GM12874 (cell line): ENCODE measurements around the gene ING4.

Experiments used
- TF ChIP-seq, protein P1 (sequence below): IDR thresholded peaks from 2 replicates; pipeline ENCODE4 v1.5.1; 2011; ENCODE audit warnings: low read depth, mild to moderate bottlenecking, control low read depth, low read length, moderate library complexity; ENCODE audit not compliant: insufficient read depth

ING4 gene

DNA sequence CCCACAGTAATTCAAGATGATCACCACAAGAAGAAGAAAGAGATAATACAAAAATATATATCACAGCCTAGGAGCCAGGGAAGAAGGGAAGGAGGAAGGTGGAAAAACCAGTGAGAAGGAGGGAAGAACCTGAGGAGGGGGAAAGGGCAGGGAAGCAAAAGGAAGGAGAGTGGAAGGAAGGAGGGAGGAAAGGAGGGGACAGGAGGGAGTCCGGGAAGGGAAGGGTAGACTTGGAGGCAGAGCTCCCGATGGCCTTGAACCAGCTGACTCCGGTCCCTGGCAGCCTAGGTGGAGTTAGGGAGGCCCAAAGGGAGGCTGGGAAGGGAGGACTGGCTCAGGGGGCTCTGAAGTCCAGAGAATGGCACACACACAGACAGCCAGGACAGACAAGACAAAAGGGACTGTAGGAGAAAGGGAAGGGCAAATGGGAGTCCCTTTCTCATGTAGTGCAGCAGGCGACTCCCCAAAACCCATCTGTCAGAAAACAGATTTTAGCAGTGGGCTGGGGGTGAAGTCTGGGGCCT is 31.0 kb upstream of the ING4 start:
- TF ChIP-seq, protein P1, sequence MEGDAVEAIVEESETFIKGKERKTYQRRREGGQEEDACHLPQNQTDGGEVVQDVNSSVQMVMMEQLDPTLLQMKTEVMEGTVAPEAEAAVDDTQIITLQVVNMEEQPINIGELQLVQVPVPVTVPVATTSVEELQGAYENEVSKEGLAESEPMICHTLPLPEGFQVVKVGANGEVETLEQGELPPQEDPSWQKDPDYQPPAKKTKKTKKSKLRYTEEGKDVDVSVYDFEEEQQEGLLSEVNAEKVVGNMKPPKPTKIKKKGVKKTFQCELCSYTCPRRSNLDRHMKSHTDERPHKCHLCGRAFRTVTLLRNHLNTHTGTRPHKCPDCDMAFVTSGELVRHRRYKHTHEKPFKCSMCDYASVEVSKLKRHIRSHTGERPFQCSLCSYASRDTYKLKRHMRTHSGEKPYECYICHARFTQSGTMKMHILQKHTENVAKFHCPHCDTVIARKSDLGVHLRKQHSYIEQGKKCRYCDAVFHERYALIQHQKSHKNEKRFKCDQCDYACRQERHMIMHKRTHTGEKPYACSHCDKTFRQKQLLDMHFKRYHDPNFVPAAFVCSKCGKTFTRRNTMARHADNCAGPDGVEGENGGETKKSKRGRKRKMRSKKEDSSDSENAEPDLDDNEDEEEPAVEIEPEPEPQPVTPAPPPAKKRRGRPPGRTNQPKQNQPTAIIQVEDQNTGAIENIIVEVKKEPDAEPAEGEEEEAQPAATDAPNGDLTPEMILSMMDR, result no peak

DNA sequence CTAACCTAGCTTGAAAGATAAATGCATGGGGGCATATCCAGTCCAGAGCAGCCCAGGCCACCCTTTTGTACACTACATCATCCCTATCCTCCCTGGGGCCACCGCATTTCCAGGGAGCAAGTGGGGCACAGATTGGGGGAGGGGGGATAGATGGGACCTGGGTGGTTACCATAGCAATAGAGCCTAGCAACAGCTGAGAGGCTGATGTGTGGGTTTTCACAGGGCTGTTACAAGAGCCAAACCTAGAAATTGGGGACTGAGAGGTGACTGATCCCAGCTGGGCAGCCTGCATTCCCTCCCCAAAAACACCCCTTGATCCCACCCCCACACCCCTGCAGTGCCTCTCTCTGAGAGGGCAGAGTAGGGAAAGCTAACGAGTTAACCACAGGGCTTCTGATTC is 30.0 kb upstream of the ING4 start:
- TF ChIP-seq, protein P1, result no peak

DNA sequence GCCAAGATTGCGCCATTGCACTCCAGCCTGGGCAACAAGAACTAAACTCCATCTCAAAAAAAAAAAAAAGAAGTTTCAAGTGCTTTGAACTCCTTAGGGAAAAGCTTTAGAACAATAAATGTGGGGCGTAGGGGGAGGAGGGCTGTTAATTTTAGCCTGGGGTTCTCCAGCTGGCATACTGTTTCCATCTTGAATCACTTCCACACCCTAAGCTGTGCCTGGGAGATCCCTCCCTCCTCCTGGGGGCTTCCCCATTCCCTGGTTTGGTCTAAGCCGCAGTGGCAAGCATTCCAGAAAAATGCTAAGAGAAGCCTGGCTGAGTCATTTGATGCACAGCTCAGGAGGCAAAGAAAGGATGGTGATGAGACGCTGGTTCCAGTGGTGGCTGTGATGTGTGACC is 28.6 kb upstream of the ING4 start:
- TF ChIP-seq, protein P1, result no peak

DNA sequence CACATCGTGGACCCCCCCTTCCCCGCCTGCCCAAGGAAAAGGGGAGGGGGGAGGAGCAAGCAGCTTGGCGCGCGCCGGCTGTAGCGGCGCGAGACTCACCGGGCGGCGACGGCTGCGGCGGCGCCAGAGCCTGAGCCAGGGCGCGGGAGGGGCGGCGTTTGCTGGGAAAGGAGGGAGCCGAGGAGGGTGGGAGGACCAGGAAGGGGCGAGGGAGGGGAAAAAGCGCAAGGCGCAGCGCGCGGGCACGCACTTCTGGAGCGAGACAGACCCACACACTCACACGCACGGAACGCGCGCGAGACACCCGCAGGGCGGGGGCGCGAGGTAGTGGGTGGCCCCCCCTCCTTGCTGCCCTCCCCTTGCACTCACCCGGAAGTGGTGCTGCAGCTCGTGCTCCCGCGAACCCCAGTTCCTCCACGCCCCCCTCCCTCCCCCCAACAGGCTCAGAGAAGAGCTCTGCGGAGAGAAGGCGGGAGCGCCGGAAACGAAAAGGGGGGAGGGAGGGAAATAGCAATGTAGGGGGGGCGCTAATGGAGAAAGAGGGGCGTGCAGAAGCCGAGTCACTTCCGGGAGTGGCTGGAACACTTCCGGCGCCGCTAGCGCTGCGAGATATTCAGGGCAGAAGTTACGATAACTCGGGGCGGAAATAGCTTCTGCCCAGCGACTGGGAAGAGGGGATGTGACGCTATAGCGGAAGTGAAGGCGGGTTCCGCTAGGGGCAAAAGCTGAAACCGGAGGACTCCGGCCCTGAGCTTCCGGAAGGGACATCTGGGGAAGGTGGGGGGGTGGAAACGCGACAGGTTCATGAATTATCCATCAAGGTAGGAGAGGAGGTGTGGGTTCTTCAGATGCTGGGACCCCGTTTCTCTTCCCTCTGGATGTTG is 26.3 kb upstream of the ING4 start, which contains the start of gene ZNF384:
Gene ZNF384, minus strand, starts transcription at position 377 of the 884 bp plus-strand sequence. CDS start 9,855 bp downstream, outside the sequence.
- TF ChIP-seq, protein P1, result no peak

DNA sequence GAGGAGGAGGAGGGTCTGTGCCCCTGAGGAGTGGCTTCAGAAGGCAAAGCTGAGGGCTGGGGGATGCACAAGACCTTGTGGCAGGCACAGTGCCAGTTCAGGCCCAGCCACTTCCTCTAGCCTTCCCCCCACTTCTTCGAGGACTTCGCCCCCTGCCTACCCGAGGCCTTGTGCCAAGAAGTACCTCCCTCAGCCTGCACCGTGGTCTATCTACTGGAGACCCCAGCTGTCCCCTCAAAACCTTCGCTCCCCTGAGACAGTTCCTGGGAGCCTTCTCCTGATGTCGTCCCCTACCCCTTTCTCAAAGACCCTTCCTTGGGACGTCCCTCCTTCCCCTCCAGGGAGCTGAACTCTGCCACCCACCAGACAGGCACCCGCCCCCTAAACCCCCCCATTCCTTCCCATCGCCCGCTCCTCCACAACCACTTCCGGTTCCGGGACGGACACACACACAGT is 25.7 kb upstream of the ING4 start:
- TF ChIP-seq, protein P1, result no peak

GRCh38 chr12:6685814-6686213 is 22.9 kb upstream of the ING4 start:
- TF ChIP-seq, protein P1, result no peak

GRCh38 chr12:6684609-6685008 is 21.7 kb upstream of the ING4 start:
- TF ChIP-seq, protein P1, result peak; percentile 53; the same call in 1 of the 2 replicates
